GM21737 (cell line): ENCODE data around the gene THSD7A.

Experiments
- ATAC-seq: cut with Tn5 transposase; IDR thresholded peaks from one replicate; pipeline ENCODE4 v1.9.1; 2021; ENCODE audit warnings: mild to moderate bottlenecking, moderate library complexity; ENCODE audit not compliant: unreplicated experiment

Gene THSD7A

GRCh38 chr7:11642841-11643240 is 189.2 kb downstream of the THSD7A start:
- ATAC-seq: no peak

DNA sequence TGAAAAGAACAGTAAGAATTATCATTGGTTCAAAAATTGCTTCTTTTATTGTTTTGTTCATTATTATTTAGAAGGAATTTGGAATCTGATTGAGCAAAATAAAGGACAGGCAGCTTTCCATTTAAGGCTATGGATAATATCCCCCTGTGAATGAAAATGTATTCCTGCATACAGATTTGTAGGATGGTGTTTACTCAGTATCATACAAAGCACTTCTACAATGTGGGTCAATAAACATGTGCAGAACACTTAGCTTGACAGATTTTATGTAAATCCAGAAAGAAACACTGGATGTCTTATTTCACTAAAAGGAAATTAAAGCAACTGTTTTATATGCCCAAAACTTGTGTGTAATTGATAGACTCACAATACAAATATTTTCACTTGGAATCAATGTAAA is 189.7 kb downstream of the THSD7A start:
- no peak for ATAC-seq

GRCh38 chr7:11638011-11638774 is 193.8 kb downstream of the THSD7A start:
- ATAC-seq: no peak

DNA sequence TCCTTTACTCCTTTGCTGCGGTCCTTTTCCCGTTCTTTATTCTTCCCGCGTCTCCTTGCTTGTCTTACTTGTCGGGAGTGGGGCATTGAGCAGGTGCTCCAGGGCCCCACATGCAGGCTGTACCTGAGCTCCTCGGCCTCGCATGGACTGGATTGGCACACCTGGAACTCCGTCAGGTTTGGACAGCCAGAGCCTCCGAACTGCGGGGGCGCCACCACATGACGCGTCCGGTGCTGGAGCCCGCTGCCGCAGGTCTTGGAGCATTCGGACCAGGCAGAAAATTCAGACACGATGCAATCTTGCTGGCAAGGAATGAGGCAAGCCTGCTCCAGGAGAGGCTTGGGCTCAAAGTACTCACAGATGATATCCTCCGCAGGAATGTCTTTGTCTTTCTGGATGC is 195.7 kb downstream of the THSD7A start:
- ATAC-seq: no peak

- ATAC-seq: no peak
Measured at GRCh38 chr7:11633310-11633709, 198.7 kb downstream of the THSD7A start.

DNA sequence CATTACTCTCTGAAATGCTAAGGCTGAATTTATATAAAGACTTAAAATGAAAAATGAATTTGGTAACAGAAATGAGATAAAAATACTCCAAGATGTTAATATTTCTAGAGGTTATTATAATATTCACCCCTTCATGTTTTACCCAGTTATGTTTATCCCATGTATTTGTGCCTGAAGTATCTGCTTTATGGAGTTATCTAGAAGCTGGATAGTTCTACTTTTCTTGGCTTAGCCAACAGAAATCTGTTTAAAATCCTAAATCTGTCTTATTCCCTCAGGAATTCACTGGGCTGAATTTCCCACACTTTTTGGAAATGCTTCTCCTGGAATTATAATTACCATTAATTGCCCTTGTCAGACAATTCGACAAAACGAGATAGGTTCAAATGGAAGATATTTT is 201.6 kb downstream of the THSD7A start:
- no peak for ATAC-seq

DNA sequence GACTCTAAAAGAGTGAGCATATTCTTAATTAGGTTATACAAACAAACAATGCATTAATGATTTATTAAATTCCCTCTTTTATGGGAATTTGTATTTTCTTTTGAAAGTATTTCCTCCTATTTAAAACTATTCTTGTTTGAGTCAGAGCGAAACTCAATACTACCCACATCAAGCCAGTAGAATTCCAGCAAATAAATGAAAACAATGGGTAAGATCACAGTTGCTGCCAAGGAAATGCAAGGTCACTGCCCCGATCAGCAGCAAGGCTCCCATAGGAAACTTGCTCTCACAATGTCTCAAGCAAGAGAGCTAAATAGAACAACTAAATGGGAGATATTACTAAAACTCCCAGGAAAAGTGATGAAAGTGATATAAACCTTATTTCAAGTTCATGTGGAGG is 206.3 kb downstream of the THSD7A start:
- ATAC-seq: no peak

DNA sequence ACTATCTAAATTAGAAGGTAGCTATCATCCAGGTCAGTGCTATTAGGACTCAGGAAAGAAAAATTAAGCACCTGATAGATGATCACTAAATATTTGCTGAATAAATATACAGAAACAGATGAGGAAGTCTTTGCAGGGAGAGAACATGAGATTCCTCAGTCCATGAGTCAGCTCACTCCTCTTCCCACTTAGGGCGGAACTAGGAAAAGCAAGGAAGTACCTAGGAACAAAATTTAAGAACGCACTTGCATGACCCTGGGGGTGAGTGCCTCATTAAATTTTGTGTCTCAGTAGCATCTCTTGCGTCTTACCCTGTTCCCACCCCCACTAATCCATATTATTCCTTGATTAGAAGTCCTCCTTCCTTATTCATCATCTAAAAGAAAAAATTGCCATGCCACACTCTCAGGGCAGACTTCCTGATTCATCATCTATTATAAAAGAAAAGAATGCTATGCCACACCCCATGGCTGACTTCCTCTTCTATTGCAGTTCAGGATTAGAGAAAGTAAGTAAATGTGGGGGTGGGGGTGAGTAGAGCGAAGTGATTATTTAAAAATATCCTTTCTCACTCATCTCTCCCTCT is 208.8 kb downstream of the THSD7A start:
- no peak for ATAC-seq

- ATAC-seq: no peak
Measured at GRCh38 chr7:11620406-11621253, 211.4 kb downstream of the THSD7A start.

DNA sequence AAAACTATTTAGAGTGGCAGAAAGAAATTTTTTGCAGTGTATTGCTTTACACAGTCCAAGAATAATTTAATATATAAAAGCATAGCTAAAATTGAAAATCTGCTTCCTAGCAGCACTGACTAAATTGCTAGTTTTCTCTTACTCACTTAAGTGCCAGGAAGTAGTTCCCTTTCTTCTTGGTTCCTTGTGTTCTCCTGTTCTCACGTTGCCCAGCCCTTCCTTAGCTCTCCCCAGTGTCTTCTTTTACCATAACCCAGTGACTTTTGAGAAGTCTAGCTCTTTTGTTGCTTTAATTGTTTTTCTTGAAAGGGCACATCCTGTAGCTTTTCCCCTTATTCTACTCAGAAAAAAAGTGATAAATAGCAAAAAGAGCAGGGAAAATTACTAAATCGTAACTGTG is 215.5 kb downstream of the THSD7A start:
- no peak for ATAC-seq

DNA sequence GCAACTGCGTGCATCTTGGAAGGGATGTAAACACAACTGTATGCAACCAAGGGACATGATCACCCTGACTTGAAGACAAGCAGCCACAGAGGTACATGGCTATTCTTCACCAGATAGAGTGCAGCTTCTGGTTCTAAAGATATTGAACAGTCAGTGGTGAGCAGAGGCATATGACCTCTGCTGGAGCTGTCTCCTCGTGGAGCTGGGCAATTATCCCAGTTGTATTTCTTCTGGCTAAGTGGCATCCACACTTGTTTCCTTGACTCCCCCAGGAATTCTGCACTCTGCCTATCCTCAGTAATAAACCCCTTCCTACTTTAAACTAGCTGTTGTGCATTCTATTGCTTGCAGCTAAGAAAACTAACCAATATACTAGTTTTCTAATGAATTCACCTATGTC is 216.8 kb downstream of the THSD7A start:
- ATAC-seq: no peak

DNA sequence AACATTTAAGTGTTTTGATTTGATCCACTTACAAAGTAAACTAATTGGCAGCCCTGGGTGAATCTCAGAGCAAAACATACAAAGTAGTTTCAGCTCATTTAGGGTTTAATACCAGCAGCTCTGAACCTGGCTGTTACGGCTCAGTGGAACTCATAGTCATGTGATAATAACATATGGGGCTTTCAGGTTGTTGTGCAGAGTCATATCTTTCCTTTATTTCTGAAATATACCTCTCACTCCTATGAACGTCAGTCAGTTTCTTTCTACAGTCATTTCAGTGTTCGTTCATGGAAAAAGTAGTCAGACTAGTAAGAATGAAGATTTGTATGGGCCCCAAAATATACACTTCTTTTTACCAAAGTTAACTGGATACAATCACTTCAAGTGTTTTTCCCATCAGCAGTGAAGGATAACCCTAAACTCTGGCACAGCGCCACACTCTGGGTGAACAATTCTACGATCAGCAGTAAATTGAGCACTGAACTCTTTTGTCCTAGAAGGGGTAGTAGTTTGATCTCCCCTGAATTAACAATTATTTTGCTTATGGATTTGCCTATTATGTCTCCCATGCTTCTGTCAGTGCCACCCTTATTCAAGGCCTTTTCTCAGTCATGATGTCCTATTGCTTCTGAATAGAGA is 218.6 kb downstream of the THSD7A start:
- peak; percentile 81 for ATAC-seq

- no peak for ATAC-seq
Measured at GRCh38 chr7:11612737-11613136, 219.3 kb downstream of the THSD7A start.

DNA sequence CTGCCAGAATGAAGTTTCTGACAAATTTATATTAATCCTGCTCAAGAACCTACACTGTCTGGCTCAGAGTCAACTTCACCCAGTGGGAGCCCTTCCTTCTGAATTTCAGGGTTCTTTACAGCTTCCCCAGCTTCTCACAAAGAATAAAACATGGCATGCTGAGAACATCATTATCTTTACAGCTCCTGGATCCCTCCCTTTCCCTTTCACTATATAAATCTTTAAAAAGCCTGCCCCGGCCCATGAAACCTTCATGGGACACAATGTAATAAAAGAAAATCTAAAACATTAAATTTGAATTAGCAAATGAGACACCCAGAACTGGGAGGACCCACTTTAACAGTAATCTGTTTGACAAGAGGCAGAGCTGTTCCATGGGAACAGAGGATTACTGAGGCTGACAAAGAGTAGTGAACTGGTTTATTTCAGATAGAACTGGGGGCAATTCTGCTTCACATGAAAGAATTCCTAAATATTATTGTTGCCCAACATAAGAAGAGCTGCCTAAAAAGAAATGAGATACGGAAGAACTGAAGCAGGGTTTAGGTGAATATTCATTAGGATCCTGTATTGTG is 222.8 kb downstream of the THSD7A start:
- no peak for ATAC-seq

DNA sequence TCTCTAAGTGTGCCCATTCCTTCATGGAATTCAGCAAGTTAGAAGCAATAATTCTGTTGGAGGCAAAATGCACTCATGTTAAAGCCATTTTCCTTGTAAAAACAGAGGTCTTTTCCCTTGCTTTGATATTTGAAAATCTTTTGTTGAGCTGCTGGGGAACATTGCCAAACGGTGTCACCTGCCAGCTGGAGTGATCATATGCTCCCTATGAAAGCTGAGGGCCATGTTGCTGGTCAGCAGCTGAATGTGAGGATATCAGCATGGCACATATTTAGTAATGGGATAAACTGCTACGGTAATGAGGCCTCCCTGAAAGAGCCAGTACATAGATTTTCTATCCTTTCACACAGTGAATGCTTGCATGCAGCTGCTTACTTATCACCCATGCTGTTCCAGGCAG is 224.3 kb downstream of the THSD7A start:
- ATAC-seq: no peak

DNA sequence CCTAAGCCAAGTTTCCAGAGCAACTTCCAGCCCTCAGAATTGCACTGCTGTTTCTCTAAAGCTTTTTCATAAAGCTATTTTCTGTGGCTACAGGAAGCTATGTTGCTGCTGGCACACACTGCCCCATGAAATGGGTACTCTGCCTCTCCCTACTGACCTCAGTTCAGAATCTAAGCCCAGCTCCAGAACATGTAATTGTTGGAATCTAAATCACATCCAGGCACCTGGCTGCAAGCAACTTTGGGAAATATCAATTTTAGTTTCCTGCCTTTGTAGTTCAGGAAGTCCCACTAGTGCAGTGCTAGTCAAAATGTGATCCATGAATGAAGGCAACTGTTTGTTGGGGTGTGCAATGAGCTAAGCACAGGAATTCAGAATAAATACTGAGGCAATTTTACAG is 226.2 kb downstream of the THSD7A start:
- ATAC-seq: no peak

DNA sequence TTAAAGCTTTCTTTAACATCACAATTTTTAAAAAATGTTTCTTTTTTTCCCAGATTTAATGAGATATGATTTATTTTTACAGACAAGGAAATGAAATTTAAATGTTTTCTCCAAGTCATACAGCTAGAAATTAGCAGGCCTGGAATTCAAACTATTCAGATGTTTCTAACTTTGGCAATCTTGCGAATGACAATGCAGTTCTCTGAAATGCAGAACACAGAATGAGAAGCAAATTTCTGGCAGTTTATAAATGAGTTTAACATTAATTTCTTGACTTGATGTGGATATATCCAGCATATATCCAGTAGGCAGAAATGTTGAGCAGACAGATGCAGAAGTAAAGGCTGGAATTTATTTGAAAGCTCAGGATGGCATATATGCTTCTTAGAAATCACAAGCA is 227.5 kb downstream of the THSD7A start:
- ATAC-seq: no peak

DNA sequence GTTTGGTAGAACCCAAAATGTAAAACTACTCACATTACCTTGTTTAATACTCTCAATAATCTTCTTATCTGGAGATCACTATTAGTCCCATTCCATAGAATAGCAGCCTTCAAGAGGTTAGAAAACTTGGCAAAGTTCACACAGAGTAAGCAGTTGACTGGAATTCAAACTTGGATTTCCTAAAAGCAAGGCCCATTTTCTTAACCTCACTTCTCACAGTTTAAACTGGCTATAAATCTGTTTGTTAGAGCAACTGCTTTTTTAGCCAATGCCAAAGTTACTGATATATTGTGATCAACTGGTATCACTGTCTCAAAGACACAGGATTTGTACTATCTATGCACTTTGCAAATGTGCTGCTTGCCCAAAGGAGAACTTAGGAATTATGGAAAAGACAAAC is 230.2 kb downstream of the THSD7A start:
- no peak for ATAC-seq

DNA sequence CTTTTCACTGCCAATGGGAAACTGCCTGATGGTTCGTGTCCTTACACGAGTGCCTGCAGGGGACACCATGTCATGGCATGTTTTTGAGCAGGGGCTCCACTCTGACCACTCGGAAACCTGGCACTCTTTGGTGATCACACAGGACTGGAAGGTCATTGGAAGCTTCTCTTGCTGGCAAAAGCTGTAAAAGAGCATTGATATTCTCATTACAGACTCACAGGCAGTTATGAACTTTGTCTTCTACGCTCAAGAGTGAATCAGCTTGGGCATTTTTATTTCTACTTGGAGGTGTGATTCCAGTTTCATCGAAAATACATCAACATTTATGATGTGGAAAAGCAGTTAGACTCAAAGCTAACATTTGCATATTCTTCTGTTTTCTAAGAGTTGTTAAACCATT is 238.7 kb downstream of the THSD7A start:
- ATAC-seq: no peak

DNA sequence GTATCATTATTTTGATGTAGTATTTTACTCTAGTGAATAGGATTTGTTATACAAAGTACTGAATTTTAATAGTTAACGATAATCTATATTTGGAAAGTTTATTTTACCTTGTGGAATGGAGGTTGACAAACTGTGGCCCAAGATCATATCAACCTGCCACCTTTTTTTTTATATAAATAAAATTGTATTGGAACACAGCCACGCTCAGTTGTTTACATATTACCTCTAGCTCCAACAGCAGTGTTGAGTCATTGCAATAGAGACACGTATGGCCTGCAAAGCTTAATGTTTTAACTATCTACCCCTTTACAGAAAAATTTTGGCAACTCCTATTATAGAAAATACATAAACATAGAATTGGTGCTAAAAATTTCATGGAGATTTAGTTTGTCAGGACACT is 239.3 kb downstream of the THSD7A start:
- no peak for ATAC-seq

- ATAC-seq: no peak
Measured at GRCh38 chr7:11591943-11592342, 240.1 kb downstream of the THSD7A start.
